Calu3 (cell line): ENCODE data around the gene TRAPPC3. TPM values are rescaled to one million over a fixed set of nuclear protein-coding genes. Genes with fewer than 3 reads are reported as not detected.

Experiments
- BruUV-seq: library from RNA; stranded (reverse); fragments of 400-500 nt; replicated peaks from 2 replicates; lab custom pipeline; 2021; lab: Mats Ljungman, UMichigan
- CTCF ChIA-PET: fragments of 300-600 bp; sonication (Branson Sonifier 250); formaldehyde crosslinking; loops from one replicate; lab custom pipeline; 2022; ENCODE audit warnings: antibody characterized with exemption; lab: Charles Lee
- DNase-seq: peaks from one replicate; pipeline ENCODE4 v3.0.0; 2022
- H3K27ac Mint-ChIP-seq: one replicate; pipeline ENCODE4 v1.8.0; 2022; ENCODE audit warnings: mixed read lengths; ENCODE audit not compliant: unreplicated experiment
- H3K27me3 Mint-ChIP-seq: one replicate; pipeline ENCODE4 v1.8.0; 2022; ENCODE audit warnings: mixed read lengths; ENCODE audit not compliant: unreplicated experiment
- H3K36me3 Mint-ChIP-seq: one replicate; pipeline ENCODE4 v1.8.0; 2022; ENCODE audit warnings: mild to moderate bottlenecking, moderate library complexity, mixed read lengths; ENCODE audit not compliant: insufficient read depth, unreplicated experiment
- H3K4me1 Mint-ChIP-seq: one replicate; pipeline ENCODE4 v1.8.0; 2022; ENCODE audit warnings: mild to moderate bottlenecking, low read depth, mixed read lengths; ENCODE audit not compliant: unreplicated experiment
- H3K4me3 Mint-ChIP-seq: one replicate; pipeline ENCODE4 v1.8.0; 2022; ENCODE audit warnings: mild to moderate bottlenecking, low read depth, moderate library complexity, mixed read lengths; ENCODE audit not compliant: unreplicated experiment
- H3K9me3 Mint-ChIP-seq: one replicate; pipeline ENCODE4 v1.8.0; 2022; ENCODE audit warnings: low read depth, mixed read lengths; ENCODE audit not compliant: unreplicated experiment
- intact Hi-C: fragments of 100-400 bp; cut with micrococcal nuclease; formaldehyde crosslinking; loops from one replicate; pipeline ENCODE4 v1.10.0; 2022; ENCODE audit not compliant: unreplicated experiment
- total RNA-seq: library from RNA; stranded (reverse); gene quantifications from 2 replicates; pipeline ENCODE4 v1.2.3, GENCODE V29; 2022
- TF ChIP-seq, protein P1 (sequence below): fragments of 200-600 bp; IDR thresholded peaks from one replicate; pipeline ENCODE4 v1.8.0; 2022; ENCODE audit warnings: antibody characterized with exemption; ENCODE audit not compliant: unreplicated experiment

TRAPPC3 gene
- total RNA-seq, 1 experiment from 2014 or later = 70.3 TPM

DNA sequence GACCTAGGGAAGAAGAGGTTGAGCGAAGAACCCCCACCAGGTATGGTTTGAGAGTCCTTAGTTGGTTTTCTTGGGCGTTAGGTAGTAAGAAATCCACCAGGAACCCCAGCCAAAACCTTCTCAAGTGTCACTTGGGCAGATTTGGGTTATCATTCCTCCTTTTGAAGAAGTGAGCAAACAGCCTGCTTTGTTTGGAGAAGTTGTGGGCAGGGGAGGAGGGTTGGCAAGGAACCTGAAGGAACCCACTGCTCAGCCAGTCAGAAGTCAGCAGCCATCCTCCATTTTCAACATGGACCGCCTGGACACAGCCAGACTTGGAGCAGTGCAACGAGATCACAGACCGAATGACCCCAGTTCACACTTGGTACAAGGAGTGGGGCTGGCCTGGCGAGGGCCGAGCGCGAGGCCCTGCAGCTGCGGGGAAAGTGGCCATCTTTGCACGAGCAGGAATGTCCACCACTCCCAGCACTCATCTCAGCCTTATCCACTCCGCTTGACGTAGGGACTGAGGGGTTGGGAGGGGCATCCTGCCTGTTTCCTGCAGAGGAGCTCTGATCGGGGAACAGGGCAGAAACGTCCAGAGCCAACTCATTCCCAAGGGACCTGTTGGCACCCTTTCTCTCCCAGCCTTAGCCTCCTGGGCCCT, 53.4 kb downstream of the TRAPPC3 start:
- H3K4me3 Mint-ChIP-seq = no peak overlapping the region
- peaks cover 10% of the 10 kb centered on the region for H3K4me1 Mint-ChIP-seq
- H3K36me3 Mint-ChIP-seq = peaks cover 24% of the 10 kb centered on the region
- no peaks in the 10 kb centered on the region for H3K9me3 Mint-ChIP-seq
- intact Hi-C loops = no loop called here
- H3K27me3 Mint-ChIP-seq = no peaks in the 10 kb centered on the region
- TF ChIP-seq, protein P1, sequence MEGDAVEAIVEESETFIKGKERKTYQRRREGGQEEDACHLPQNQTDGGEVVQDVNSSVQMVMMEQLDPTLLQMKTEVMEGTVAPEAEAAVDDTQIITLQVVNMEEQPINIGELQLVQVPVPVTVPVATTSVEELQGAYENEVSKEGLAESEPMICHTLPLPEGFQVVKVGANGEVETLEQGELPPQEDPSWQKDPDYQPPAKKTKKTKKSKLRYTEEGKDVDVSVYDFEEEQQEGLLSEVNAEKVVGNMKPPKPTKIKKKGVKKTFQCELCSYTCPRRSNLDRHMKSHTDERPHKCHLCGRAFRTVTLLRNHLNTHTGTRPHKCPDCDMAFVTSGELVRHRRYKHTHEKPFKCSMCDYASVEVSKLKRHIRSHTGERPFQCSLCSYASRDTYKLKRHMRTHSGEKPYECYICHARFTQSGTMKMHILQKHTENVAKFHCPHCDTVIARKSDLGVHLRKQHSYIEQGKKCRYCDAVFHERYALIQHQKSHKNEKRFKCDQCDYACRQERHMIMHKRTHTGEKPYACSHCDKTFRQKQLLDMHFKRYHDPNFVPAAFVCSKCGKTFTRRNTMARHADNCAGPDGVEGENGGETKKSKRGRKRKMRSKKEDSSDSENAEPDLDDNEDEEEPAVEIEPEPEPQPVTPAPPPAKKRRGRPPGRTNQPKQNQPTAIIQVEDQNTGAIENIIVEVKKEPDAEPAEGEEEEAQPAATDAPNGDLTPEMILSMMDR = no peak
- DNase-seq = no peak
- BruUV-seq = no TSS peak
- H3K27ac Mint-ChIP-seq = no peak overlapping the region
- CTCF ChIA-PET = interaction anchor here (1.2 to 1.4 kb wide), 2 partner anchors 39 to 92 kb away, joined by 3 to 5 read pairs; no protein-coding TSS in a partner anchor

DNA sequence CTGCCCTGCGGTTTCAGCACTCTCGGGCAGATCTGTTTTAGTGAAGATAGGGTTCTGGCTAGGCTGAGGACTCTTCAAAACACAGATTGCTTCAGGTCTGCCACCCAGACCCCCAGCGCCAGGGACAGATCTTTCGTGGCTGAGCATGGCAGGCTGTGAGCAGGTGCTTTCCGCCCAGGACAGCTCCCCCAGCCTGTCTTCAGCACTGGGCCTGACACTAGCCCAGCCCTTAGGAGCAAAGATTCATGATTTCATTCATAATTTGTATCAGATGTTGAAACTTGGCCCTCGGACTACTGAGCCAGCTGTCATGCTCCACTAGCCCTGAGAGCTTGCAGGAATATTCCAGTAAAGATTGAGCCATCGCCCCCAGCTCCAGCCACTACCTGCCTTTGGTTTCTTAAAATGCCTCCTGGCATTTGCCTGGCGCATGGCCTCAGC, 54.6 kb downstream of the TRAPPC3 start:
- no TSS peak for BruUV-seq
- Mint-ChIP-seq H3K4me3 (no peak overlapping the region), H3K36me3 (peaks cover 21% of the 10 kb centered on the region), H3K9me3 (no peaks in the 10 kb centered on the region), H3K27me3 (no peaks in the 10 kb centered on the region), H3K27ac (no peak overlapping the region), H3K4me1 (peaks cover 5% of the 10 kb centered on the region)
- intact Hi-C loops = no loop called here
- DNase-seq = no peak
- CTCF ChIA-PET = no interaction called here
- TF ChIP-seq, protein P1 = no peak

GRCh38 chr1:36093929-36094328, 55.4 kb downstream of the TRAPPC3 start:
- Mint-ChIP-seq H3K27ac (no peak overlapping the region), H3K9me3 (no peaks in the 10 kb centered on the region), H3K4me3 (no peak overlapping the region), H3K4me1 (peaks cover 9% of the 10 kb centered on the region), H3K36me3 (peaks cover 28% of the 10 kb centered on the region), H3K27me3 (no peaks in the 10 kb centered on the region)
- intact Hi-C loops = no loop called here
- TF ChIP-seq, protein P1 = no peak
- no peak for DNase-seq
- CTCF ChIA-PET = no interaction called here
- BruUV-seq = no TSS peak

GRCh38 chr1:36093226-36093625, 56.1 kb downstream of the TRAPPC3 start:
- Mint-ChIP-seq H3K4me1 (peaks cover 9% of the 10 kb centered on the region), H3K36me3 (peaks cover 35% of the 10 kb centered on the region), H3K27me3 (no peaks in the 10 kb centered on the region), H3K27ac (no peak overlapping the region), H3K4me3 (no peak overlapping the region), H3K9me3 (no peaks in the 10 kb centered on the region)
- intact Hi-C loops = no loop called here
- no peak for DNase-seq
- BruUV-seq = no TSS peak
- TF ChIP-seq, protein P1 = no peak
- CTCF ChIA-PET = no interaction called here
